GM19043 (cell line): ENCODE measurements around the gene DNAJC22.
"Not testable (repeated sequence)": the region's sequence is repeated elsewhere in the genome, so short reads cannot be mapped to it uniquely, and the experiment has no call there.

Experiments used
- ATAC-seq: cut with Tn5 transposase; IDR thresholded peaks from one replicate; pipeline ENCODE4 v1.9.1; 2021; ENCODE audit warnings: low read depth; ENCODE audit not compliant: unreplicated experiment

Gene DNAJC22

GRCh38 chr12:49346659-49347310, at the start of gene DNAJC22:
Gene DNAJC22 (plus strand): TSS chr12:49346888. CDS start chr12:49348873, 1,985 bp downstream.
- ATAC-seq, result no peak

- no peak for ATAC-seq
Observed at GRCh38 chr12:49297695-49298060, 49.0 kb upstream of the DNAJC22 start.

GRCh38 chr12:49298160-49298559, 48.5 kb upstream of the DNAJC22 start:
- ATAC-seq, result no peak

GRCh38 chr12:49301760-49302159, 44.9 kb upstream of the DNAJC22 start:
- ATAC-seq, result no peak

GRCh38 chr12:49304161-49304560, 42.5 kb upstream of the DNAJC22 start:
- no peak for ATAC-seq

- ATAC-seq, result no peak
Observed at GRCh38 chr12:49305762-49306510, 40.8 kb upstream of the DNAJC22 start.

- ATAC-seq, result no peak
Observed at GRCh38 chr12:49309386-49309785, 37.3 kb upstream of the DNAJC22 start.

- ATAC-seq, result not testable (repeated sequence)
Observed at GRCh38 chr12:49310451-49311000, 36.2 kb upstream of the DNAJC22 start.

- ATAC-seq, result no peak
Observed at GRCh38 chr12:49314811-49315210, 31.9 kb upstream of the DNAJC22 start.

GRCh38 chr12:49317118-49317517, 29.6 kb upstream of the DNAJC22 start:
- not testable (repeated sequence) for ATAC-seq

- not testable (repeated sequence) for ATAC-seq
Observed at GRCh38 chr12:49320411-49321103, 26.1 kb upstream of the DNAJC22 start.

GRCh38 chr12:49322367-49322707, 24.4 kb upstream of the DNAJC22 start:
- ATAC-seq, result no peak

- ATAC-seq, result peak; percentile 96
Observed at GRCh38 chr12:49322708-49323523, 23.8 kb upstream of the DNAJC22 start, which contains the start of gene TROAP. Gene TROAP (plus strand): TSS chr12:49323255. CDS start chr12:49323609, 354 bp downstream.

- no peak for ATAC-seq
Observed at GRCh38 chr12:49323524-49324097, 23.1 kb upstream of the DNAJC22 start.

- no peak for ATAC-seq
Observed at GRCh38 chr12:49325606-49326005, 21.1 kb upstream of the DNAJC22 start.

- no peak for ATAC-seq
Observed at GRCh38 chr12:49327368-49327767, 19.3 kb upstream of the DNAJC22 start.

- ATAC-seq, result no peak
Observed at GRCh38 chr12:49327887-49328286, 18.8 kb upstream of the DNAJC22 start.

GRCh38 chr12:49328816-49329215, 17.9 kb upstream of the DNAJC22 start:
- no peak for ATAC-seq

GRCh38 chr12:49330032-49330619, 16.6 kb upstream of the DNAJC22 start:
- ATAC-seq, result no peak
